Eye (tissue), 1 donor: ENCODE measurements around the gene DENND2A.
"Not testable (repeated sequence)": the region's sequence is repeated elsewhere in the genome, so short reads cannot be mapped to it uniquely, and the experiment has no call there.

Source experiments
- DNase-seq: peaks from one replicate; pipeline ENCODE4 v3.0.0-alpha.2; 2015

The DENND2A gene

GRCh38 chr7:140581411-140581810 is 59.2 kb downstream of the DENND2A start:
- peak; percentile 79 for DNase-seq

GRCh38 chr7:140577651-140578050 is 63.0 kb downstream of the DENND2A start:
- no peak for DNase-seq

DNA sequence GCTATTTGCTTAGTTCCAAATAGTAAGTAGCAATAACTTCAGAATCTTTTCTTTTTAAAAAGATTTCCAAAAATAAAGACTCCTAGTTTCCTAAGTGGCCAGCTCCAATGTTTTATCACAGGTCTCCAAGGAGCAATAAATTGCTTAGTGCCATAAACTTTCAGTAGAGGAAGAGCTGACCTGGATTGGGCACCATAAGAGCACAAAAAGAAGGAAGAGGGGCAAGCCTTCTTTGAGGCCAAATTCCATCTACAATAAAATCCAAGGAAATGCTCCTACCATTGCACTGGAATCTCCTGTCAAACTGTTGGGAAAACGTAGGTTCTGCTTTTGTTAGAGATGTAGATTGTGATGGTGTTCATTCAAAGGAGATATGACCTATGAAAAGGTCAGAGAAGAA is 64.0 kb downstream of the DENND2A start:
- no peak for DNase-seq

DNA sequence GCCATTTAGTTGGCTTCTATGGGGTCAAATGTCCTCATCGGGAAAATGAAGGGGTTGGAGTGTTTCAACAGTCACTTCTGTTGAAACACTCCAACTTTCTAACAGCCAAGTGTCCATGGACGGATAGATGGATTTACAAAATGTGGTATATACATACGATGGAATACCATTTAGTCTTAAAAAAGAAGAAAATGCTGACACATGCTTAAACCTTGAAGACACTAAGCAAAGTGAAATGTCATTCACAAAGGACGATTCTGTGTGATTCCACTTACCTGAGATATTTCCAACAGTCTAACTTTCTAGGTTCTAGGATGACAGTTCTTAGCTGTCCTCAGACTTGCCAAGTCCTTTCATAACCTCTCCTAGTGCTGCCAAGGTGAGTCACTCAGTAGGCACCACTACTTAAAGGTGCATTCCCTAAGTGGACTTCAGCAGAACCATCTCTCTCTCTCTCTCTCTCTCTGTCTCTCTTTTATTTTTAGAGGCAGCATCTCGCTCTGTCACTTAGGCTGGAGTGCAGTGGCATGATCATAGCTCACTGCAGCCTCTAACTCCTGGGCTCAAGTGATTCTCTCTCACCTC is 69.0 kb downstream of the DENND2A start:
- DNase-seq: no peak

GRCh38 chr7:140570120-140570519 is 70.5 kb downstream of the DENND2A start:
- no peak for DNase-seq

DNA sequence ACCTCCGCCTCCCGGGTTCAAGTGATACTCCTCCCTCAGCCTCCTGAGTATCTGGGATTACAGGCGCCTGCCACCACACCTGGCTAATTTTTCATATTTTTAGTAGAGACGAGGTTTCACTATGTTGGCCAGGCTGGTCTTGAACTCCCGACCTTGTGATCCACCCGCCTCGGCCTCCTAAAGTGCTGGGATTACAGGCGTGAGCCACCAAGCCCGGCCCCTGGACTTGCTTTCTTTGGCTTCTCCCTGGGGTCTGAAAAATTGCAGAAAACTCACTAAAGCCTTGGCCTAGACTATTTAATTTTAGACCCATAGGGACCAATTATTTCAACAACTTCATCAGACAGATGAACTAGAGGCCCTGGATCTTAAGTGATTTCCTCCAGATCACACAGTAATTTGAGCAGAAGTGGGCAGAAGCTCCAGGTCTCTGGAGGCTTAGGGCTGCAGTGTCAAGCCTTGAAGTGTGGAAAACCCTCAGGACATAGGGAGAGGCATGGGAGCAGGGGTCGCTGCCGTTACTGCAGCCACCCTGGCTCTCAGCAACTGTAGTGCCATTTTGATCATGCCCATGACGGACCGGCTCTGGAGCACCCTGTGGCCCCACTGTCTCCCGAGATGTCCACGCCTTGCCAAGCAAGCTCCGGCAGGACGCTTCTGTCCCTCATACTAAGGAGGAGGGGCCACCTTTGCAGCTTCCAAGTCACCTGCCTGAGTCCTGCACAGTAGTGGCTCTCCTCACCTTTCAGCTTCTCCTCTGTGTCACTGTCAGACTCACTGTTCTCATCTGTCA is 72.4 kb downstream of the DENND2A start:
- no peak for DNase-seq

DNA sequence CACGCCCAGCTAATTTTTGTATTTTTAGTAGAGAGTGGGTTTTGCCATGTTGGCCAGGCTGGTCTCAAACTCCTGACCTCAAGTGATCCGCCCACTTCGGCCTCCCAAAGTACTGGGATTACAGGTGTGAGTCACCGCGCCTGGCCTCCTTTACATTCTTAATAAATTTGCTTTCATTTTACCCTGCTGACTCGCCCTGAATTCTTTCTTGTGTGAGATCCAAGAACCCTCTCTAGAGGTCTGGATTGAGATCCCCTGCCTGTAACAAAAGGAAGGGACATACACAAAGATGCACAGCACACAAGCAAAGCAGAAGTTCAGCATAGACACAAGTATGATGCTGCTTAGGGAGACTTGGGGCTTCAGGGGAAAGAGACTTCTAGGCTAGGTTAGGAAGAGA is 74.4 kb downstream of the DENND2A start:
- not testable (repeated sequence) for DNase-seq

DNA sequence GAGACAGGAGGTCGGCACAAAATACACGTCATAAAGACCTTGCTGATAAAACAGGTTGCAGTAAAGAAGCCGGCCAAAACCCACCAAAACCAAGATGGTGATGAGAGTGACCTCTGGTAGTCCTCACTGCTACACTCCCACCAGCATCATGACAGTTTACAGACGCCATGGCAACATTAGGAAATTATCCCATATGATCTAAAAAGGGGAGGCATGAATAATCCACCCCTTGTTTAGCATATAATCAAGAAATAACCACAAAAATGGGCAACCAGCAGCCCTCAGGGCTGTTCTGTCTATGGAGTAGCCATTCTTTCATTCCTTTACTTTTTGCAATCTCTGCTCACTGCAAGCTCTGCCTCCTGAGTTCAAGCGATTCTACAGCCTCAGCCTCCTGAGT is 74.9 kb downstream of the DENND2A start:
- not testable (repeated sequence) for DNase-seq

DNA sequence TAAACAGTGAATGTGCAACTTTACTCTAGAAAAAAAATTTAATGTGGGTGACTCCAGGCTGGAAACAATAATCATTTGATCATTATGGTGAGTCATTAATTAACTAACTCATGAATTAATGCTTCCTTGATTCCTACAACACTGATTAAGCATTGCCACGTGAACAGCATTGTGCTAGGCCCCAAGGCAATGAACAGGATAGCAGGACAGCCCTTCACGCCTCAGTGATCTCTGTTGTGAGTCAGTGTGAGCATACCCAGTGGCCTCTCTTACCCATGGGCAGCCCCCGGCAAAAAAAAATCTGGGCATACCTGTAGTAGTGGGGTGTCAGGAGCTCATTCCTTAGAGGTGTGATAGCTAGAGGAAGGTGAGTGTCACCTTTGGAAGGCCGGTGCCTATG is 76.0 kb downstream of the DENND2A start:
- peak; percentile 54 for DNase-seq

- no peak for DNase-seq
Measured at GRCh38 chr7:140562926-140563481, 77.6 kb downstream of the DENND2A start.

GRCh38 chr7:140559410-140559809 is 81.2 kb downstream of the DENND2A start:
- DNase-seq: no peak

DNA sequence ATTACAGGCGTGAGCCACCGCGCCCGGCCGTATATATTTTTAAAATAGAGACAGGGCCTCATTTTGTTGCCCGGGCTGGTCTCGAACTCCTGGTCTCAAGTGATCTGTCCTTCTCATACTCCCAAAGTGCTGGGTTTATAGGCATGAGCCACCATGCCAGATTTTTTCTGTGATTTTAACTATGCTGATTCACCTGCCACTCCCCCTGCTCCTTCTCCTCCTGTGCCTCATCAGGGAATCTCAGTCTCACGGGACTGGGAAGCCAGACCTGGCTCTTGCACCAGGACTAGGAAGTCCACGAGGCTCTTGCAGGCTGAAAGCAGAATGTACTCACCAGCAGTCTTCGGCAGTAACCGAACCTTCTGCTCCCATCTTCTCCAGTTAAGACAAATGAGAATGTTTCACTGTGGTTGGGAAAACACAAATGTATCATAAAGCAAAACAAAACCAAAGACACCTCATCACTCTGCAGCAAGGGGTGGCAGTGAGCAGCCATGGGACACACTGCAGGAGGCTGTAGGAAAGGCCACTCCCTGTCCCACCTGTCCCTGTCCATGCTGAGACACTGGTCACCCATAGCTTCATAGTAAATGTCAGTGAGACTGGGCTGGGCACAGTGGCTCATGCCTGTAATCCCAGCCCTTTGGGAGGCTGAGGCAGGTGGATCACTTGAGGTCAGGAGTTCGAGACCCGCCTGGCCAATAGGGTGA is 82.6 kb downstream of the DENND2A start:
- no peak for DNase-seq

DNA sequence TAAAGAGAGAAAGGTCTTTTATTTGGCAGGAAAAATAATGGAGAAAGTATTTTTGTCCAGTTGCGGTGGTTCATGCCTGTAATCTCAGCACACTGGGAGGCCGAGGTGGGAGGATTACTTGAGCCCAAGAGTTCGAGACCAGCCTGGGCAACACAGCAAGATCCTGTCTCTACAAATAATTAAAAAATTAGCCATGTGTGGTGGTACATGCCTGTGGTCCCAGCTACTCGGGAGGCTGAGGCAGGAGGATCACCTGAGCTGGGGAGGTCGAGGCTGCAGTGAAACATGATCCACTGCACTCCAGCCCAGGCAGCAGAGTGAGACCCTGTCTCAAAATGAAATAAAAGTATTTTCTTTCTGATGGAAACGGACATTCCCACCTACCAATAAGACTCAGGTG is 83.5 kb downstream of the DENND2A start:
- no peak for DNase-seq

DNA sequence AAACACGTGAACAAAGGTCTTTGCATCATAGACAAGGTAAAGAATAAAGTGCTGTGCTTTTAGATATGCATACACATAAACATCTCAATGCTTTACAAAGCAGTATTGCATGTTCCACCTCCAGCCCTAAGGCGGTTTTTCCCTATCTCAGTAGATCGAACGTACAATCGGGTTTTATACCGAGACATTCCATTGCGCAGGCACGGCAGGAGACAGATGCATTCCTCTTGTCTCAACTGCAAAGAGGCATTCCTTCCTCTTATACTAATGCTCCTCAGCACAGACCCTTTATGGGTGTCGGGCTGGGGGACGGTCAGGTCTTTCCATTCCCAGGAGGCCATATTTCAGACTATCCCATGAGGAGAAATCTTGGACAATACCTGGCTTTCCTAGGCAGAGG is 87.4 kb downstream of the DENND2A start:
- DNase-seq: not testable (repeated sequence)

- DNase-seq: no peak
Measured at GRCh38 chr7:140552240-140552679, 88.4 kb downstream of the DENND2A start.

GRCh38 chr7:140551355-140552239 is 89.0 kb downstream of the DENND2A start:
- DNase-seq: no peak

DNA sequence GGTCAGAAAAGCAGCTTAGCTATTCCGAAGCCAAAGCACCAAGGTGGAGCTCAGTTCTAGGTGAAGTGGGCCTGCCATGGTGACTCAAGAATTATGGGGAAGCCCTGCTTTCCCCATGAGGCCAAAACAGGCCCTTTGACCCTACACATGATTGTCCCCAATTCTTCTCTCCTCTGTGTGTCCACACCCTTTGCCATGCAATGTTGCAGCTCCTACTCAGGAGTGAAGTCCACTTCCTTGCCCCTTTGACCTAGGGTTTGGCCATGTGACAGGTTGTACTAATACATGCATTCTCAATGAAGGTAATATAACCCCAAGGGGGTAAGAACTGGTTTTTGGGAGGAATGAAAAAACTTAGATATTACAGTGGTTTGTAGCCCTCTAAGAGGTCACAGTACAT is 93.7 kb downstream of the DENND2A start:
- no peak for DNase-seq

GRCh38 chr7:140544388-140544826 is 96.2 kb downstream of the DENND2A start:
- no peak for DNase-seq

GRCh38 chr7:140542228-140542603 is 98.4 kb downstream of the DENND2A start:
- no peak for DNase-seq

DNA sequence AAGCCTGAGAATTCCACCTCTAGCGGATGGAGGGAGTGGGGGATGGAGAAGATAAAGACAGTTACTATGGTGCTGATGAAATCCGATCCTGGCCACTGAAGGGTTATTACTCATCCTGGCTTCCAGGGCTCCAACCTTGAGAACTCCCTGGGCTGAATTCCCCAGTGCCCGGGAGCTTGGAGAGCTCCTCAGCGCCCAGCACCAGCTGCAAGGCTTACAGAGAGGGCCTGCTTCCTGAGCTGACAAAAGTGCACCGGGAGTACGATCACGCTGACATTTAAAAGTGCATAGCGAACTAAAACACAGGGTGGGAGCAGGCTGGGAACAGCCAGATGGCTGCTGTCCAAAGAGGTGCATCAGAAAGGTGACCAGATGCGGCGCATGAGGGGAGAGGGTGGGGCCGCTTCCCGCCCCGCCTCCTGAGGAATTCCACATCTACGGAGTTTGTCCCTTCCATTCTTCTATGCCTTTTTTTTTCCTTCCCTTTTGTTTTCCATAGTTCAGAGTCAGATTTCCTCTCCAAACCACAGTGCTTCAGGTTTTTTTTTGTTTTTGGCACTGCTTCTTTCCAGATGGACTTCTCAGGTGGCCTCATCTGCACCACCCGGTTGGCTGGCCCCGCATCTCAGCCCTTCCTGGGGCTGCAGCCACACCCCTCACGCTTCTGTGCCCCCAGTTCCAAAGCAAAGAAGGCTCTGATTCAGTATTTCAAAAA is 98.9 kb downstream of the DENND2A start:
- peak; percentile 76 for DNase-seq

- no peak for DNase-seq
Measured at GRCh38 chr7:140541176-140541512, 99.5 kb downstream of the DENND2A start.
